H1 (cell line): ENCODE data around the gene KATNAL2. TPM values are rescaled to one million over a fixed set of nuclear protein-coding genes. Genes with fewer than 3 reads are reported as not detected.

Experiments
- SP4 ChIP-seq: IDR thresholded peaks from 2 replicates; pipeline ENCODE4 v1.6.1; 2012; ENCODE audit warnings: low read length, inconsistent platforms
- polyA plus RNA-seq, 7 experiments: library from polyadenylated mRNA; depleted of rRNA in 3 of 7; stranded (reverse) in 5 of 7; unstranded in 2 of 7; fragments of >200 nt in 5 of 7; fragments of 200-250 nt in 2 of 7; gene quantifications; 1 replicate in 5 of 7; 2 replicates in 1 of 7; 4 replicates in 1 of 7; pipeline versions ENCODE4 v1.2.1 to v1.2.3, GENCODE V29; 2011 to 2013; ENCODE audit warnings: missing spikeins in 2 of 7, mixed read lengths in 2 of 7
- total RNA-seq: library from RNA; stranded (reverse); fragmentation: NEBNext Ultra II Directional; extraction: Animal tissue kit (Norgen Biotek cat#: 25700); gene quantifications from 2 replicates; pipeline ENCODE4 v1.2.1, GENCODE V29; 2021
- TF ChIP-seq, protein P1 (sequence below), 3 experiments: IDR thresholded peaks; 1 replicate in 2 of 3; 2 replicates in 1 of 3; pipeline versions ENCODE4 v1.5.1 to v1.6.1; 2011; ENCODE audit warnings: low read length in 3 of 3, mild to moderate bottlenecking in 3 of 3, inconsistent platforms in 2 of 3, low read depth in 1 of 3, moderate library complexity in 1 of 3; ENCODE audit not compliant: insufficient read depth in 1 of 3; ENCODE audit errors: control extremely low read depth in 1 of 3

KATNAL2 gene
- total and polyA plus RNA-seq, 2 of the 8 experiments (the other 6 are each of a cell fraction or from before 2014, with no cell fraction given), result 10.0 to 15.2 TPM

GRCh38 chr18:46920067-46920466, 2.7 kb downstream of the KATNAL2 start (continued):
- TF ChIP-seq, protein P1, sequence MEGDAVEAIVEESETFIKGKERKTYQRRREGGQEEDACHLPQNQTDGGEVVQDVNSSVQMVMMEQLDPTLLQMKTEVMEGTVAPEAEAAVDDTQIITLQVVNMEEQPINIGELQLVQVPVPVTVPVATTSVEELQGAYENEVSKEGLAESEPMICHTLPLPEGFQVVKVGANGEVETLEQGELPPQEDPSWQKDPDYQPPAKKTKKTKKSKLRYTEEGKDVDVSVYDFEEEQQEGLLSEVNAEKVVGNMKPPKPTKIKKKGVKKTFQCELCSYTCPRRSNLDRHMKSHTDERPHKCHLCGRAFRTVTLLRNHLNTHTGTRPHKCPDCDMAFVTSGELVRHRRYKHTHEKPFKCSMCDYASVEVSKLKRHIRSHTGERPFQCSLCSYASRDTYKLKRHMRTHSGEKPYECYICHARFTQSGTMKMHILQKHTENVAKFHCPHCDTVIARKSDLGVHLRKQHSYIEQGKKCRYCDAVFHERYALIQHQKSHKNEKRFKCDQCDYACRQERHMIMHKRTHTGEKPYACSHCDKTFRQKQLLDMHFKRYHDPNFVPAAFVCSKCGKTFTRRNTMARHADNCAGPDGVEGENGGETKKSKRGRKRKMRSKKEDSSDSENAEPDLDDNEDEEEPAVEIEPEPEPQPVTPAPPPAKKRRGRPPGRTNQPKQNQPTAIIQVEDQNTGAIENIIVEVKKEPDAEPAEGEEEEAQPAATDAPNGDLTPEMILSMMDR (IDR thresholded peaks at IDR 0.05; ENCODE audit: control extremely low read depth in 1 of 3, insufficient read depth in 1 of 3, low read depth in 1 of 3, low read length in 3 of 3), result no peak
- no peak for TF ChIP-seq SP4
